C4-2B (cell line): ENCODE results near the gene IFIH1.
A peak's percentile ranks its signal among the peaks of the same experiment; 100 is the strongest.

ENCODE experiments used
- H3K27ac ChIP-seq: fragments of 450-650 bp; 2 replicates; pipeline ENCODE4 v1.5.1; 2017
- ZFX ChIP-seq: fragments of 450-650 bp; IDR thresholded peaks from 2 replicates; pipeline ENCODE4 v1.6.1; 2017
- TF ChIP-seq, protein P1 (sequence below): fragments of 450-650 bp; conservative IDR thresholded peaks from 2 replicates; pipeline ENCODE4 v1.5.1; 2017; ENCODE audit warnings: mild to moderate bottlenecking

The IFIH1 gene

DNA sequence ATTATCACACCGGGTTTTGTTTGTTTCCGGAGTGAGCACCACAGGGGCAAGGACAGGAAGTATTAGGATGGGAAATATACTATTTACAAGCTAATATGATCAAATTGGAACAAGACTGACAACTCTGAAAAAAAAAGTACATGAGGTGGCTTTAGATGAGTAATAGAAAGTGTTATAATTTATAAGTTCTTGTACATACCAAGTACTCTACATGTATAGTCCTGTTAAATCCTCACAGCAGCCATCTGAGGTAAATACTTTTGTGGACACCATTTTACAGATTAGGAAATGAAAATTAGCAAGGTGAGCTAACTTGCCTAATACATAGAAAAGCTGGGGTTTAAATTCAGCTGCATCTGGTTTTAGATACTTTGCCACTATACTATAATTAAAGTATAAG is 86.5 kb downstream of the IFIH1 start:
- no peak overlapping the region for H3K27ac ChIP-seq
- no peak for TF ChIP-seq ZFX
- TF ChIP-seq, protein P1, sequence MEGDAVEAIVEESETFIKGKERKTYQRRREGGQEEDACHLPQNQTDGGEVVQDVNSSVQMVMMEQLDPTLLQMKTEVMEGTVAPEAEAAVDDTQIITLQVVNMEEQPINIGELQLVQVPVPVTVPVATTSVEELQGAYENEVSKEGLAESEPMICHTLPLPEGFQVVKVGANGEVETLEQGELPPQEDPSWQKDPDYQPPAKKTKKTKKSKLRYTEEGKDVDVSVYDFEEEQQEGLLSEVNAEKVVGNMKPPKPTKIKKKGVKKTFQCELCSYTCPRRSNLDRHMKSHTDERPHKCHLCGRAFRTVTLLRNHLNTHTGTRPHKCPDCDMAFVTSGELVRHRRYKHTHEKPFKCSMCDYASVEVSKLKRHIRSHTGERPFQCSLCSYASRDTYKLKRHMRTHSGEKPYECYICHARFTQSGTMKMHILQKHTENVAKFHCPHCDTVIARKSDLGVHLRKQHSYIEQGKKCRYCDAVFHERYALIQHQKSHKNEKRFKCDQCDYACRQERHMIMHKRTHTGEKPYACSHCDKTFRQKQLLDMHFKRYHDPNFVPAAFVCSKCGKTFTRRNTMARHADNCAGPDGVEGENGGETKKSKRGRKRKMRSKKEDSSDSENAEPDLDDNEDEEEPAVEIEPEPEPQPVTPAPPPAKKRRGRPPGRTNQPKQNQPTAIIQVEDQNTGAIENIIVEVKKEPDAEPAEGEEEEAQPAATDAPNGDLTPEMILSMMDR: no peak

GRCh38 chr2:162230761-162231160 is 87.7 kb downstream of the IFIH1 start:
- TF ChIP-seq, protein P1: no peak
- TF ChIP-seq ZFX: no peak
- H3K27ac ChIP-seq: no peak overlapping the region

- TF ChIP-seq, protein P1: no peak
- TF ChIP-seq ZFX: no peak
- no peak overlapping the region for H3K27ac ChIP-seq
Measured at GRCh38 chr2:162226836-162227235, 91.6 kb downstream of the IFIH1 start.

DNA sequence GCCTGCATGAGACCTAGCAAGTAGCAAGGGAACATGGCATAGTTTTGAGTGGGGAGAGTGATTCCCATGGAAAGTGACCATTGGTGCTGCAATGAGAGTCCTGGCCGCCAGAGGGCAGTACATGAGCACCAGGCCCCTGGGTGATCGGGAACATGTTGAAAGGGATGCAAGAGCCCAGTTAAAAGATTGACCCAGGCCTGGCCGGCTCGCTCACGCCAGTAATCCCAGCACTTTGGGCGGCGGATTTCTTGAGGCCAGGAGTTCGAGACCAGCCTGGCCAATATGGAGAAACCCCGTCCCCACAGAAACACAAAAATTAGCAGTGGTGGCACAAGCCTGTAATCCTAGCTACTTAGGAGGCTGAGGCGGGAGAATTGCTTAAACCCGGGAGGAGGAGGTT is 97.4 kb downstream of the IFIH1 start:
- TF ChIP-seq ZFX: no peak
- TF ChIP-seq, protein P1: peak; percentile 93

DNA sequence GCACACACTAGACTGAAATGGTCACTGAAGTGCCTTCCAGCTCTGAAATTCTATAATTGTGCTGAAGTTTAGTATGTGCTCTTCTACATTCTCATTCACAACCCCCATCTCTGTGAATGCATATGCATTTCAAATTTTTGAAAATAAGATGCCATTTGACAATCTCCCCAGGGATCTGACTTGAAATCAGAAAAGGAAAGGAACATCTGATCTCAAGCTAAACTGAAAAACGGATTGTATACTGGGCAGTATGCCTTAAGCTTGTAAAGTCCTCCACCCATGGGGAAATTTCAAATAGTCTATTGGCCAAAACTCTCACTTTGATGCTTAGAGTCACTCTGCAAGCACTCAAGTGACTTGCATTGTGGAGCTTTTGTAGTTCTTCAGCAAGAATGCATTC is 98.1 kb downstream of the IFIH1 start:
- TF ChIP-seq, protein P1: no peak

More for the DNA sequence above, 97.4 kb downstream of the IFIH1 start:
- no peak overlapping the region for H3K27ac ChIP-seq

DNA sequence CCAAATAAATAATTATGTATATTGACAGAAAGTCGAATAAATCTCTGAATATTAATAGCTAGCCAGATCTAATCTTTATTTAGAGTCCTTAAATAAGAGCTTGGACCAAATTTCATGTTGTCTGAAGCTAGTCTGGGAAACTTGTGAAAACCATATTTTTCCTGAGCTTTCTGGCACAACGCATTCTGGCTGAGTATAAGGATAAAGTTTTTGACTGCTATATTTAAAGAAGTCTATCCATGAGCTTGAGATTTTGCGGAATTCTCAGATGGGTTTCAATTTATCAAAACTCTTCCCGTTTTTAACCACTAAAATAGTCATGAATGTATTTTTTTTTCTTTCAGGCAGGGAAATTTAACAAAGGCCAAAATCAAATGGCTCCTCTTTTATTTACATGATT is 99.1 kb downstream of the IFIH1 start:
- H3K27ac ChIP-seq: no peak overlapping the region
- TF ChIP-seq, protein P1: no peak
- TF ChIP-seq ZFX: no peak

More for the DNA sequence above, 98.1 kb downstream of the IFIH1 start:
- H3K27ac ChIP-seq: no peak overlapping the region

GRCh38 chr2:162217598-162217997 is 100.9 kb downstream of the IFIH1 start:
- H3K27ac ChIP-seq: no peak overlapping the region
- TF ChIP-seq, protein P1: no peak
- TF ChIP-seq ZFX: no peak
